Mucosa of stomach (tissue), 1 donor: ENCODE measurements around the gene HDGFL2.

ENCODE experiments used
- H3K27me3 ChIP-seq: one replicate; pipeline ENCODE4 v1.7.0; 2013; ENCODE audit warnings: mild to moderate bottlenecking, low read length; ENCODE audit not compliant: control insufficient read depth, insufficient read depth
- H3K36me3 ChIP-seq: one replicate; pipeline ENCODE4 v1.7.0; 2013; ENCODE audit warnings: low read length; ENCODE audit not compliant: control insufficient read depth, insufficient read depth
- H3K4me1 ChIP-seq: one replicate; pipeline ENCODE4 v1.7.0; 2013; ENCODE audit warnings: mild to moderate bottlenecking, low read length; ENCODE audit not compliant: control insufficient read depth, insufficient read depth
- H3K4me3 ChIP-seq: one replicate; pipeline ENCODE4 v1.7.0; 2013; ENCODE audit warnings: low read length
- H3K9ac ChIP-seq: one replicate; pipeline ENCODE4 v1.7.0; 2013; ENCODE audit warnings: mild to moderate bottlenecking, low read length, moderate library complexity
- H3K9me3 ChIP-seq: one replicate; pipeline ENCODE4 v1.7.0; 2013; ENCODE audit warnings: mild to moderate bottlenecking, low read length, moderate library complexity; ENCODE audit not compliant: control insufficient read depth
- donor health status: Pancreatic carcinoma.

Gene HDGFL2

GRCh38 chr19:4516939-4517300 lies 44.8 kb downstream of the HDGFL2 start:
- H3K4me1 ChIP-seq, result peaks cover 17% of the 10 kb centered on the region
- H3K9me3 ChIP-seq, result no peaks in the 10 kb centered on the region
- H3K4me3 ChIP-seq, result no peak overlapping the region
- H3K36me3 ChIP-seq, result no peaks in the 10 kb centered on the region
- no peak overlapping the region for H3K9ac ChIP-seq
- H3K27me3 ChIP-seq, result peaks cover 4% of the 10 kb centered on the region

GRCh38 chr19:4517451-4518057 lies 45.5 kb downstream of the HDGFL2 start:
- Histone ChIP-seq H3K36me3 (no peaks in the 10 kb centered on the region), H3K4me3 (no peak overlapping the region), H3K9ac (no peak overlapping the region), H3K9me3 (no peaks in the 10 kb centered on the region), H3K27me3 (peaks cover 4% of the 10 kb centered on the region), H3K4me1 (peaks cover 17% of the 10 kb centered on the region)

- Histone ChIP-seq H3K27me3 (peaks cover 4% of the 10 kb centered on the region), H3K4me1 (peaks cover 17% of the 10 kb centered on the region), H3K9ac (no peak within 1 kb of the TSS), H3K36me3 (no peaks in the 10 kb centered on the region), H3K9me3 (no peaks in the 10 kb centered on the region), H3K4me3 (peak within 1 kb of the TSS; percentile 8)
Observed at GRCh38 chr19:4518345-4519171, 46.5 kb downstream of the HDGFL2 start, which contains the start of gene PLIN4. TSS of gene PLIN4 (minus strand) at chr19:4518486. CDS start at chr19:4518272, 214 bp downstream.

GRCh38 chr19:4519172-4519496 lies 47.0 kb downstream of the HDGFL2 start:
- Histone ChIP-seq H3K4me3 (no peak overlapping the region), H3K9ac (no peak overlapping the region), H3K27me3 (peaks cover 4% of the 10 kb centered on the region), H3K36me3 (no peaks in the 10 kb centered on the region), H3K9me3 (no peaks in the 10 kb centered on the region), H3K4me1 (peaks cover 17% of the 10 kb centered on the region)

GRCh38 chr19:4519521-4520277 lies 47.6 kb downstream of the HDGFL2 start:
- Histone ChIP-seq H3K4me3 (no peak overlapping the region), H3K9ac (no peak overlapping the region), H3K9me3 (no peaks in the 10 kb centered on the region)

GRCh38 chr19:4521170-4521887 lies 49.2 kb downstream of the HDGFL2 start:
- Histone ChIP-seq H3K36me3 (no peaks in the 10 kb centered on the region), H3K4me3 (no peak overlapping the region), H3K27me3 (peaks cover 4% of the 10 kb centered on the region), H3K4me1 (peaks cover 17% of the 10 kb centered on the region), H3K9me3 (no peaks in the 10 kb centered on the region), H3K9ac (no peak overlapping the region)

More at GRCh38 chr19:4519521-4520277, 47.6 kb downstream of the HDGFL2 start:
- Histone ChIP-seq H3K36me3 (no peaks in the 10 kb centered on the region), H3K27me3 (peaks cover 4% of the 10 kb centered on the region), H3K4me1 (peaks cover 17% of the 10 kb centered on the region)

- Histone ChIP-seq H3K27me3 (peaks cover 4% of the 10 kb centered on the region), H3K4me1 (peaks cover 17% of the 10 kb centered on the region), H3K9ac (no peak overlapping the region), H3K9me3 (no peaks in the 10 kb centered on the region), H3K36me3 (no peaks in the 10 kb centered on the region), H3K4me3 (no peak overlapping the region)
Observed at GRCh38 chr19:4521888-4522242, 49.8 kb downstream of the HDGFL2 start.

GRCh38 chr19:4522291-4523002 lies 50.4 kb downstream of the HDGFL2 start:
- H3K9ac ChIP-seq, result no peak overlapping the region

GRCh38 chr19:4523306-4524110 lies 51.4 kb downstream of the HDGFL2 start:
- Histone ChIP-seq H3K27me3 (peaks cover 4% of the 10 kb centered on the region), H3K4me1 (peaks cover 11% of the 10 kb centered on the region), H3K9ac (no peak overlapping the region), H3K4me3 (no peak overlapping the region), H3K9me3 (no peaks in the 10 kb centered on the region), H3K36me3 (no peaks in the 10 kb centered on the region)

More at GRCh38 chr19:4522291-4523002, 50.4 kb downstream of the HDGFL2 start:
- Histone ChIP-seq H3K36me3 (no peaks in the 10 kb centered on the region), H3K4me1 (peaks cover 17% of the 10 kb centered on the region), H3K27me3 (peaks cover 4% of the 10 kb centered on the region), H3K9me3 (no peaks in the 10 kb centered on the region), H3K4me3 (no peak overlapping the region)

- Histone ChIP-seq H3K9ac (no peak overlapping the region), H3K36me3 (no peaks in the 10 kb centered on the region)
Observed at GRCh38 chr19:4524808-4525562, 52.9 kb downstream of the HDGFL2 start.

More at GRCh38 chr19:4524808-4525562, 52.9 kb downstream of the HDGFL2 start:
- Histone ChIP-seq H3K27me3 (no peaks in the 10 kb centered on the region), H3K9me3 (no peaks in the 10 kb centered on the region), H3K4me1 (no peaks in the 10 kb centered on the region), H3K4me3 (no peak overlapping the region)
